SJCRH30 (cell line): Measurements from ENCODE around the gene GARIN5A. TPM values are rescaled to one million over a fixed set of nuclear protein-coding genes. Genes with fewer than 3 reads are reported as not detected.

Experiments used
- DNase-seq, 2 experiments: peaks; one replicate each; pipeline ENCODE4 v3.0.0-alpha.2; 2015 to 2020
- H3K27ac ChIP-seq: fragments of 250-450 bp; sonication (Bioruptor Pico); 2 replicates; pipeline ENCODE4 v1.5.1; 2020; ENCODE audit warnings: mild to moderate bottlenecking, moderate library complexity
- H3K27me3 ChIP-seq: fragments of 250-450 bp; sonication (Bioruptor Pico); 2 replicates; pipeline ENCODE4 v1.5.1; 2020; ENCODE audit warnings: mild to moderate bottlenecking, moderate library complexity
- H3K36me3 ChIP-seq: fragments of 250-450 bp; sonication (Bioruptor Pico); 2 replicates; pipeline ENCODE4 v1.5.1; 2020; ENCODE audit warnings: mild to moderate bottlenecking, moderate library complexity
- H3K4me1 ChIP-seq: fragments of 250-450 bp; sonication (Bioruptor Pico); 2 replicates; pipeline ENCODE4 v1.5.1; 2020; ENCODE audit warnings: mild to moderate bottlenecking, moderate library complexity
- H3K4me3 ChIP-seq: fragments of 250-450 bp; sonication (Bioruptor Pico); 2 replicates; pipeline ENCODE4 v1.5.1; 2020; ENCODE audit warnings: mild to moderate bottlenecking, moderate library complexity
- H3K9me3 ChIP-seq: fragments of 250-450 bp; sonication (Bioruptor Pico); replicated peaks from 2 replicates; pipeline ENCODE4 v1.5.1; 2020; ENCODE audit warnings: mild to moderate bottlenecking, moderate library complexity
- total RNA-seq: library from RNA; depleted of rRNA; stranded (reverse); fragments of >200 nt; shearing (Covaris generic); gene quantifications from 2 replicates; pipeline ENCODE4 v1.2.3, GENCODE V29; 2014; rRNA removed

The GARIN5A gene
- total RNA-seq, 1 experiment from 2014 or later: 1.2 TPM

GRCh38 chr19:50418176-50419021 is 58.2 kb downstream of the GARIN5A start, which contains the start of gene SPIB:
Gene SPIB, plus strand, starts transcription at chr19:50418938. Its CDS starts 25 bp downstream, at chr19:50418963.
- Histone ChIP-seq H3K4me3 (peak within 1 kb of the TSS; percentile 33), H3K4me1 (peaks cover 6% of the 10 kb centered on the region; the same call in 1 of the 2 replicates), H3K9me3 (no peaks in the 10 kb centered on the region), H3K36me3 (peaks cover 4% of the 10 kb centered on the region), H3K27ac (no peak within 1 kb of the TSS), H3K27me3 (no peaks in the 10 kb centered on the region)
- peak in 1 of 2 experiments; percentile 30 for DNase-seq

DNA sequence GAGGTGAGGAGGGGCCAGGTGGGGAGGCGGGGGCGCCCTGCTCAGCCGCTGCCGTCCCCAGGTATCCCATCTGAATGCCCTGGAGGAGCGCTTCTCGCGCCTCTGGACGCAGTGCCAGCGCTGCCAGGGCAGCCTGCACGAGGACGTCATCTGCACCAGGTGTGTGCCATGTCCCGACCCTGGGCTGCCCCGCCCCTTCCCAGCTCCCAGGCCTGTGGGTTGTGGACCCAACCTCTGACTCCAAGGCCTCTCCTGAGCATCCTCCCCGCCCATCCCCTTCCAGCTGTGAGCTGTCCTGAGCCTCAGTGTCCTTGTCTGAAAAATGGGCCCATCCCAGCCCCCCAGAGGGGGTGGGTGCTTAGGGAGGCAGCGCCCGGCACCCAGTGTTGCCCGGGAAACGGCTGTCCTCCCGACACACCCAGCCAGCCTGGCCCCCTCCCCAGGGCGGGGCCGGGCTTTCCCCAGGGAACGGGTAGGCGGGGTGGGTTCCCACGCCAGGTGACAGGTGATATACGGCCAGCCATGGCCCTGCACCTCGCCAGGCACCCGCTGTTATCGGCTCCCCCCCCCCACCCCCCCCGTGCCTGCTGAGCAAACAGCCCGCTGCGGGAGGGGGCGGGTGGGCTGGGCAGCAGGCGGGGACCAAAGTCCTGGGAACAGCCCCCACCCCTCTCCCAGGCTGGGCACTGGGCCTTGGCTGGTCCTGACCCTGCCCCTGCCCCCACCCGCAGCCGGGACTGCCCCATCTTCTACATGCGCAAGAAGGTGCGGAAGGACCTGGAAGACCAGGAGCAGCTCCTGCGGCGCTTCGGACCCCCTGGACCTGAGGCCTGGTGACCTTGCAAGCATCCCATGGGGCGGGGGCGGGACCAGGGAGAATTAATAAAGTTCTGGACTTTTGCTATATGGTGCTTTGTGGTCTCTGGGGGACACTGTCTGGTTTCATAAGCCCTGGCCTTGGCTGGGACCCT is 59.3 kb downstream of the GARIN5A start:
- Histone ChIP-seq H3K4me3 (no peak overlapping the region), H3K9me3 (no peaks in the 10 kb centered on the region), H3K36me3 (peaks cover 11% of the 10 kb centered on the region), H3K27ac (no peak overlapping the region), H3K4me1 (peaks cover 6% of the 10 kb centered on the region; the same call in 1 of the 2 replicates), H3K27me3 (no peaks in the 10 kb centered on the region)
- DNase-seq: no peak

Other genes starting within 250 kb of the GARIN5A start
- 1.1 and 1.2 TPM in 2 replicates for gene KCNC3, start 147.5 kb downstream of the GARIN5A start, total RNA-seq
- gene NAPSA, start 111.2 kb downstream of the GARIN5A start, total RNA-seq: 0.08 and 0.18 TPM in 2 replicates
- 22.3 and 22.6 TPM in 2 replicates for gene NR1H2, start 100.4 kb downstream of the GARIN5A start, total RNA-seq
- 74.4 and 75.2 TPM in 2 replicates for gene POLD1, start 92.5 kb downstream of the GARIN5A start, total RNA-seq
- gene SPIB, start 57.9 kb downstream of the GARIN5A start, total RNA-seq: 0.83 and 2.8 TPM in 2 replicates
- 13.8 and 14.7 TPM in 2 replicates for gene MYBPC2, start 44.0 kb downstream of the GARIN5A start, total RNA-seq
- gene EMC10, start 341 bp downstream of the GARIN5A start, total RNA-seq: 52.7 and 56.3 TPM in 2 replicates
- 17.7 and 23.8 TPM in 2 replicates for gene JOSD2, start 34.3 kb upstream of the GARIN5A start, total RNA-seq
- not detected in 2 replicates for gene ASPDH, start 37.1 kb upstream of the GARIN5A start, total RNA-seq
- 0.02 and 0.13 TPM in 2 replicates for gene LRRC4B, start 91.6 kb upstream of the GARIN5A start, total RNA-seq
- 1.5 and 1.8 TPM in 2 replicates for gene SYT3, start 163.0 kb upstream of the GARIN5A start, total RNA-seq
- not detected in 2 replicates for gene C19orf81, start 172.6 kb upstream of the GARIN5A start, total RNA-seq
- gene SHANK1, start 243.0 kb upstream of the GARIN5A start, total RNA-seq: not detected in 2 replicates
- gene CLEC11A, start 246.5 kb upstream of the GARIN5A start, total RNA-seq: 2.0 and 3.0 TPM in 2 replicates